MM.1S (cell line): ENCODE measurements around the gene CYRIA.

ENCODE experiments used
- DNase-seq: peaks from one replicate; pipeline ENCODE4 v3.0.0-alpha.2; 2015
- H2AFZ ChIP-seq: fragments of 300-600 bp; sonication (generic); 2 replicates; pipeline ENCODE4 v1.6.0; 2016; ENCODE audit warnings: antibody characterized with exemption, low read length
- H3F3A ChIP-seq: fragments of 300-600 bp; sonication (generic); 2 replicates; pipeline ENCODE4 v1.6.1; 2016; ENCODE audit warnings: mild to moderate bottlenecking, antibody characterized with exemption, low read length, moderate library complexity, mixed read lengths; ENCODE audit not compliant: insufficient read depth
- H3K27ac ChIP-seq: fragments of 300-600 bp; sonication (generic); 2 replicates; pipeline ENCODE4 v1.5.1; 2016; ENCODE audit warnings: mild to moderate bottlenecking, low read length
- H3K27me3 ChIP-seq: fragments of 300-600 bp; sonication (generic); replicated peaks from 2 replicates; pipeline ENCODE4 v1.6.0; 2016; ENCODE audit warnings: low read length; ENCODE audit not compliant: insufficient read depth
- H3K36me3 ChIP-seq: fragments of 300-600 bp; sonication (generic); replicated peaks from 2 replicates; pipeline ENCODE4 v1.6.1; 2016; ENCODE audit warnings: mild to moderate bottlenecking, low read length, mixed read lengths; ENCODE audit not compliant: insufficient read depth
- H3K4me1 ChIP-seq: fragments of 300-600 bp; sonication (generic); 2 replicates; pipeline ENCODE4 v1.6.1; 2016; ENCODE audit warnings: low read length, mixed read lengths
- H3K4me2 ChIP-seq: fragments of 300-600 bp; sonication (generic); 2 replicates; pipeline ENCODE4 v1.6.0; 2016; ENCODE audit warnings: low read depth, low read length
- H3K4me3 ChIP-seq: fragments of 300-600 bp; sonication (generic); 2 replicates; pipeline ENCODE4 v1.5.1; 2016; ENCODE audit warnings: low read length, mixed read lengths
- H3K79me2 ChIP-seq: fragments of 300-600 bp; sonication (generic); 2 replicates; pipeline ENCODE4 v1.6.1; 2016; ENCODE audit warnings: mixed run types, low read length, mixed read lengths
- H3K9ac ChIP-seq: fragments of 300-600 bp; sonication (generic); 2 replicates; pipeline ENCODE4 v1.6.1; 2016; ENCODE audit warnings: low read length, mixed read lengths
- H3K9me2 ChIP-seq: fragments of 300-600 bp; sonication (generic); replicated peaks from 2 replicates; pipeline ENCODE4 v1.6.1; 2016; ENCODE audit warnings: mild to moderate bottlenecking, low read length, mixed read lengths; ENCODE audit not compliant: insufficient read depth
- H3K9me3 ChIP-seq: fragments of 300-600 bp; sonication (generic); replicated peaks from 2 replicates; pipeline ENCODE4 v1.6.1; 2016; ENCODE audit warnings: mild to moderate bottlenecking, low read length, mixed read lengths; ENCODE audit not compliant: insufficient read depth
- H4K20me1 ChIP-seq: fragments of 300-600 bp; sonication (generic); 2 replicates; pipeline ENCODE4 v1.6.1; 2016; ENCODE audit warnings: mild to moderate bottlenecking, low read length, moderate library complexity, mixed read lengths; ENCODE audit not compliant: insufficient read depth
- EZH2 ChIP-seq: fragments of 300-600 bp; sonication (generic); optimal IDR thresholded peaks from 2 replicates; pipeline ENCODE3; 2017; ENCODE audit warnings: low read depth, mild to moderate bottlenecking, antibody characterized with exemption, low read length, mixed read lengths
- EZH2phosphoT487 ChIP-seq: fragments of 300-600 bp; sonication (generic); IDR thresholded peaks from 2 replicates; pipeline ENCODE4 v1.6.1; 2018; ENCODE audit warnings: antibody characterized with exemption, low read length
- TF ChIP-seq, protein P1 (sequence below): fragments of 300-600 bp; sonication (generic); IDR thresholded peaks from 2 replicates; pipeline ENCODE4 v1.5.1; 2016; ENCODE audit warnings: antibody characterized with exemption, low read length, mixed read lengths

The CYRIA gene

DNA sequence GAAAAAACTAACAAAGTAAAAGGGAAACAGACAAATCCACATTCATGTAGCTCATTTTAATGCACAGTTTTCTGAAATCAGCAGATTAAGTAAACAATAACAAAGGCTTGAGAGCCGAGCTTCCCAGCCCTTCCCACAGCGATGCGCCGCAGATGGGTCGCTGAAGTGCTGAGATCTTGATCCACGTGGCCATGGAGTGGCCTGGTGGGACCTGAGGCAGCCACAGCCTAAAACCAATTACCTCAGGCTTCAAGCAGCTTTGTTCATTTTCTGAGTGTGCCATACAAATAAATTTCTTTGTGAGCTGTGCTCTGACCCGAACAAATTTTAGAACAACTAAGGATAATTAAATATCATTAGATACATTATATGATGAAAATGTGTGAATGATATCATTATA is 25.6 kb upstream of the CYRIA start:
- H3K4me1 ChIP-seq, result no peaks in the 10 kb centered on the region
- no peaks in the 10 kb centered on the region for H3K9me2 ChIP-seq
- no peaks in the 10 kb centered on the region for H4K20me1 ChIP-seq
- no peak overlapping the region for H3K4me2 ChIP-seq
- no peaks in the 10 kb centered on the region for H3K36me3 ChIP-seq
- no peaks in the 10 kb centered on the region for H3K27me3 ChIP-seq
- H3K9ac ChIP-seq, result no peak overlapping the region
- no peaks in the 10 kb centered on the region for H3K9me3 ChIP-seq
- H3F3A ChIP-seq, result no peaks in the 10 kb centered on the region
- DNase-seq, result no peak
- no peak overlapping the region for H3K27ac ChIP-seq
- H3K4me3 ChIP-seq, result no peak overlapping the region
- H3K79me2 ChIP-seq, result no peaks in the 10 kb centered on the region
- TF ChIP-seq EZH2phosphoT487 (no peak), EZH2 (no peak)
- TF ChIP-seq, protein P1, sequence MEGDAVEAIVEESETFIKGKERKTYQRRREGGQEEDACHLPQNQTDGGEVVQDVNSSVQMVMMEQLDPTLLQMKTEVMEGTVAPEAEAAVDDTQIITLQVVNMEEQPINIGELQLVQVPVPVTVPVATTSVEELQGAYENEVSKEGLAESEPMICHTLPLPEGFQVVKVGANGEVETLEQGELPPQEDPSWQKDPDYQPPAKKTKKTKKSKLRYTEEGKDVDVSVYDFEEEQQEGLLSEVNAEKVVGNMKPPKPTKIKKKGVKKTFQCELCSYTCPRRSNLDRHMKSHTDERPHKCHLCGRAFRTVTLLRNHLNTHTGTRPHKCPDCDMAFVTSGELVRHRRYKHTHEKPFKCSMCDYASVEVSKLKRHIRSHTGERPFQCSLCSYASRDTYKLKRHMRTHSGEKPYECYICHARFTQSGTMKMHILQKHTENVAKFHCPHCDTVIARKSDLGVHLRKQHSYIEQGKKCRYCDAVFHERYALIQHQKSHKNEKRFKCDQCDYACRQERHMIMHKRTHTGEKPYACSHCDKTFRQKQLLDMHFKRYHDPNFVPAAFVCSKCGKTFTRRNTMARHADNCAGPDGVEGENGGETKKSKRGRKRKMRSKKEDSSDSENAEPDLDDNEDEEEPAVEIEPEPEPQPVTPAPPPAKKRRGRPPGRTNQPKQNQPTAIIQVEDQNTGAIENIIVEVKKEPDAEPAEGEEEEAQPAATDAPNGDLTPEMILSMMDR, result no peak
- H2AFZ ChIP-seq, result no peak overlapping the region

DNA sequence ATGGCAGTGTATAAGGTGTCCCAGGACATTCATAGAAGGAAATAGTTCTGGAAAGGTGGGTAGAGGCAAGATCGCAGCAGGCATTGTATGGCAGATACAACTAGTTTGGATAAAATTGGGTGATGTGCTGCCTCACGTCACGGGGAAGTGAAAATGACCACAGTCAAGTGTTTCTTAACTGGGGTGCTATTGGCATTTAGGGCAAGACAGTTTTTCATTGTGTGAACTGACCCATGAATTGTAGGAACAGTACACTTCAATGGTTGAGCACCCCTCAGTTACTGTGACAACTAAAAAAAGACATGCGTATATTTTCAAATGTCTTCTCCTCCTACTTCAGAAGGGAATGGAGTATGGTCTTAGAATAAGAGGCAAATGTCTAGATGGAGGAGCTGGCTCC is 22.3 kb upstream of the CYRIA start:
- no peaks in the 10 kb centered on the region for H3K9me2 ChIP-seq
- DNase-seq, result no peak
- TF ChIP-seq, protein P1, result no peak
- TF ChIP-seq EZH2, result no peak
- no peak for TF ChIP-seq EZH2phosphoT487
- no peak overlapping the region for H3K27ac ChIP-seq
- no peaks in the 10 kb centered on the region for H3K79me2 ChIP-seq
- no peaks in the 10 kb centered on the region for H3K27me3 ChIP-seq
- no peaks in the 10 kb centered on the region for H3F3A ChIP-seq
- H3K4me3 ChIP-seq, result no peak overlapping the region
- H3K4me2 ChIP-seq, result no peak overlapping the region
- H3K36me3 ChIP-seq, result no peaks in the 10 kb centered on the region
- H3K9ac ChIP-seq, result no peak overlapping the region
- no peak overlapping the region for H2AFZ ChIP-seq
- no peaks in the 10 kb centered on the region for H4K20me1 ChIP-seq
- H3K4me1 ChIP-seq, result no peaks in the 10 kb centered on the region
- H3K9me3 ChIP-seq, result no peaks in the 10 kb centered on the region

DNA sequence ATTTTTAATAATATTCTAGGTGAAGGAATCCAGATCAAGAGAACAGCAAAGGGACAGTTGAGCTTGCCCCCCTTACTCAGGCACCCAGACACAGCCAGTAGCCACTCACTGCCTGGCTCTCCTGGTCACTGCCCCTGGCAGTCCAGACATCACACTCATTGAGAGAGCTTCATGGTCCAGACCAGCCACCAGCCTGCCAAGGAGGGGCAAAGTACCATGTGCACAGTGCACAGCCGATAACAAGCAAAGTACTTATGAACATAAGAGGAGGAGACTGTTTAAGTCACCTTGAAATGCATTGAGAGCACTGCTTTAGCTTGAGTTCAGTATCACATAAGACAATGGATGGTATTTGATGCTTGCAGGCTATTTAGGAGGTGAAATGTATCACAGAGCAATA is 21.6 kb upstream of the CYRIA start:
- no peaks in the 10 kb centered on the region for H3K79me2 ChIP-seq
- TF ChIP-seq, protein P1, result no peak
- TF ChIP-seq EZH2phosphoT487, result no peak
- no peak overlapping the region for H3K27ac ChIP-seq
- H2AFZ ChIP-seq, result no peak overlapping the region
- H3K36me3 ChIP-seq, result no peaks in the 10 kb centered on the region
- no peaks in the 10 kb centered on the region for H3K4me1 ChIP-seq
- no peak overlapping the region for H3K4me2 ChIP-seq
- H3K27me3 ChIP-seq, result no peaks in the 10 kb centered on the region
- no peaks in the 10 kb centered on the region for H3F3A ChIP-seq
- H3K9me3 ChIP-seq, result no peaks in the 10 kb centered on the region
- H4K20me1 ChIP-seq, result no peaks in the 10 kb centered on the region
- H3K9me2 ChIP-seq, result no peaks in the 10 kb centered on the region
- no peak overlapping the region for H3K4me3 ChIP-seq
- H3K9ac ChIP-seq, result no peak overlapping the region
- no peak for DNase-seq
